Measurements from ENCODE around the gene METTL3.
"Not testable (repeated sequence)": the region's sequence is repeated elsewhere in the genome, so short reads cannot be mapped to it uniquely, and the experiment has no call there.

The METTL3 gene

GRCh38 chr14:21510735-21511657, at the start of gene METTL3:
METTL3 (minus strand) TSS chr14:21511340; CDS start chr14:21511223, 117 bp downstream.
- DNase-seq: peak; percentile 86

- no peak for DNase-seq
Measured at GRCh38 chr14:21558703-21559170, 47.6 kb upstream of the METTL3 start.

DNA sequence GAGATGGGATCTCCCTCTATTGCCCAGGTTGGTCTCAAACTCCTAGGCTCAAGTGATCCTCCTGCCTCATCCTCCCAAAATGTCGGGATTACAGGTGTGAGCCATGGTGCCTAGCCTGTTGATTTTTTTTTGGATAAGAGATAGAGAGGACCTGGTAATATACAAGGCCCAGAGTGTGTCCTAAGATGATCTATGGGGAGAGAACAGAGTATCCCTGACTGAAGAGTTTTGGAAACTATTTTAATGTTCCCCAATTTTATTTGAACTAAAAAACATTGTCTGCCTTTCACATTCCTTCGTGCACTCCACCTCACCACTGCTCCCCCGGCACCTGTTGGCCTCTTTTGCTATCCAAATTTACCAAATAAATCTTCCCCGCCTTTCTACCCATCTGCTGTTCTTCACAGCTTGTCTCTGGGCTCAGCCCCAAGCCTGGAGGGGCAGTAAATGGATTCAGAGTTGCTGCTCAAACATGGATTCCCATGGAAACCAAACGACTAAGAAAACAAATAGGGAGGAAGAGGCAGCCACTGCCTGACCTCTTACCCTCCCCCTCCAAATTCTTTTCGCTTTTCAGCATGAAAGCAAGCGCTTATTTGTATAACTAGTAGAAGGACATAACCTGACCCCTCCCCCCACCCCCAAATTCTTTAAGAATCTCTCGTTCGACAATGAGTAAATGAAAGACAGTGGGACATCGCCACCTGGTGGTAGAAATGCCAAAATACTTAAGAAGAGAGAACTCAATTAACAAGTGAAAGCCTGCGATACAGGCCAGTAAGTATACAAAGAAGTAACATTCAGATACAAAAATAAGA, 46.2 kb upstream of the METTL3 start:
- peak; percentile 31 for DNase-seq

- no peak for DNase-seq
Measured at GRCh38 chr14:21556378-21557083, 45.4 kb upstream of the METTL3 start.

DNA sequence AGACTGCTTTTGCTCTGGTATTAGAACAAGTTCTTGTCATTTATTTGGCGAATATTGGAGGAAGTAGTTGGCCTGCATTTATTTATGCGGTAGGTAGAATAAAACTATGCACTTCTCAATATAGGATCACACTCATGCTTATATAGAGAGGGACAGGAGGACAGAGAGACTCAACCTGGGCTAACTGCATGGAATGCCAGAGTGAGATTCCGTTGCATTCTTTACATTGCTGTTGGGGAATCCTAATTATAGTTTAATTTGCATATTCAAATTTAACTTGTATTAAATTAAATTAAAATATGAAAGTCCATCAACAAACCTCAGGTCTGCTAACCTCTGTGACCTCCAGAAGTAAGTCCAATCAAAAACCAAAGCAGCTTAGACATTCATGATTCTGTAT, 42.1 kb upstream of the METTL3 start:
- no peak for DNase-seq

DNA sequence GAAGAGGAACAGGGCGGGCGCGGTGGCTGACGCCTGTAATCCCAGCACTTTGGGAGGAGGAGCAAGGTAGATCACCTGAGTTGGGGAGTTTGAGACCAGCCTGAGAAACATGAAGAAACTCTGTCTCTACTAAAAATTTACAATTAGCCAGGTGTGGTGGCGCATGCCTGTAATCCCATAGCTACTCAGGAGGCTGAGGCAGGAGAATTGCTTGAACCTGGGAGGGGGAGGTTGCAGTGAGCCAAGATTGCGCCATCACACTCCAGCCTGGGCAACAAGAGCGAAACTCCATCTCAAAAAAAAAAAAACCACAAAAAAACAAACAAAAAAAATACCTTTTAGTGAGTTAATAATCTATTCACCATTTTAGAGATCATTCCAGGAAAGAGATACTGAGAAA, 33.4 kb upstream of the METTL3 start:
- not testable (repeated sequence) for DNase-seq

DNA sequence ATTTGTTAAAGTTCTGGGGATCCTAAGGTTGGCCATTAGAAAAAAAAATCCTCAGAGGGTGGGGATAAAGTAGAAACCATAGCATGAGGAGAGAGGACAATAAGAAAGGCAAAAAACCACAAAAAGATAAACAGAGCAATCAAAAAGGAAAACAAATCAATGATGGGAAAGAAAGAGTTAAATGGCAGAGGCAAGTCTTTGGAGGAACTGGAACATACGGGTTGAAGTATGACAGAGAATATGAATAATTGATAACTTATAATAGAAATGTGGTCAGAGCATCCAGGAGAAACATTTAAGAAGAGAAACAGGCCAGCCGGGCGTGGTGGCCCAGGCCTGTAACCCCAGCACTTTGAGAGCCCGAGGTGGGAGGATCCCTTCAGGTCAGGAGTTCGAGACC, 32.8 kb upstream of the METTL3 start:
- no peak for DNase-seq

GRCh38 chr14:21543521-21543960, 32.4 kb upstream of the METTL3 start:
- no peak for DNase-seq

DNA sequence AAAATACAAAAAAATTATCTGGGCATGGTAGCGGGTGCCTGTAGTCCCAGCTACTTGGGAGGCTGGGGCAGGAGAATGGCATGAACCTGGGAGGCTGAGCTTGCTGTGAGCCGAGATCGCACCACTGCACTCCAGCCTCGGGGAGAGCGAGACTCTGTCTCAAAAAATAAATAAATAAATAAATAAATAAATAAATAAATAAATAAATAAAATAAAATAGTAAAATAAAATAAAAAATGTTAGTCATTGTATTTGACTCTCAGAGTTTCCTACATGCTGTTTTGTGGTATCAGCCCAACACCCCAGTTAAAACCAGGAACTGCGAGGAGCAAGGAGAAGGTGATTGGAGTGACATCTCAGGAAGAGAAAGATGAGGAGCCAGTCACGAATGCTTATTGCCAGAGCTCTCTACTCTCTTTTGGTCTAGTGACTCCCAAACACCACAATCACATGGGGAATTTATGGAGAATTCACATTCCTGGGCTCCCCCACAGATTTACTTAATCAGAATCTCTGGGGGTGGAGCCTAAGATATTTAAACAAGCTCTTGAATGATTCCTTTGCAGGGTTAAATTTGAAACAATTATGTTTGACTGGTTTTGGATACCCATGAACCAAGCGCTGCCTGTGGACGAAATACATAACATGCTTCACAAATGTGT, 30.4 kb upstream of the METTL3 start:
- DNase-seq: no peak

DNA sequence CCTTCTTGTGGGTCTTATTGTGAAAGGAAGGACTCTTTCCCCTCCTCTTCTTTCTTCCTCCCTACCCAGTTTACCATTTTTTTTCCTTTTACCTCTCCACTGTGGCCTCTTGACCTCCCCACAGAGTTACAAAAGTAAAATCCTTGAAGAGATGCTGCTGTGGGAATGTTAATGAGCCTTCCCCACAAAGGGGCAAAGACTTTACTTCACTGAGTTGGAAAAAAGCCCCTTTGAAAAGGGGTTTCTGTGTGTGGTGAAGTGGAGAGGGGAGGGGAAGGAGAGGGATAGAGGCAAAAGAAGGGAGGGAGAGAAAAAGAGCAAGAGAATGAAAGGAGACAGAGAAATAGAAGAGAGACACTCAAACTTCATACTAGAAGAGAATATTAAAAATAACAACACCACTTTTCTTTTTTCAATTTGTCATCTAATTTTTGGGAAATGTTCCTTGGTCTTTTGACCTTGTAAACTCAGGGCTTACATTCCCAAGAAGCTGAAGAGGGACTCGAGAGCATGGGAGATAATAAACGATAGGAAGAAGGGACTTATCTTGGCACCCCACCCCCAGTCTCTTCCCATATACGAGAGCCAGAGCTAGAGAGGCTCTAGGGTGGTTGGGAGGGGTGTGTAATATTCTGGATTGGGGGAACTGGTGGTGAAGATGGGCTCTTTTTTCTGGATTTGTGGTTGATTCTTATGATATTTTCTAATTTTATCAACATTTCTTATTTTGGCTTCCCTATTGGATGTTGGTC, 28.2 kb upstream of the METTL3 start:
- DNase-seq: no peak

DNA sequence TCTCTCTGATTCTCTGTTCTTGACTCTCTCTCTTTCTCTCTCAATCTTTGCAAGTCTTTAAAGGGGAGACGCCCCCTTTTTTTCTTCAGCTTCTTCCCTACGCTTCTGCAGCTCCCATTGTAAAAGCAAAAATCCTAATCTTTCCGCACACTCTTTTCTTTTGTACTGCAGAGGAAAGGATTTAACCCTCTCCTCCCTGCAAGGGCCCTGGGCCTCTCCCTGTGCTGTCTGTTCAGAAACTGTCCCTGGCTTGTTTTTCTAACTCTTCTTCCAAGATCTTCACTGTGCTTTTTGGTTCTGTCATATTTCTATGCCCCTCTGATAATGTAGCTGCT, 25.9 kb upstream of the METTL3 start:
- no peak for DNase-seq

GRCh38 chr14:21536418-21537089, 25.4 kb upstream of the METTL3 start:
- DNase-seq: no peak

- DNase-seq: no peak
Measured at GRCh38 chr14:21535545-21536417, 24.6 kb upstream of the METTL3 start.

DNA sequence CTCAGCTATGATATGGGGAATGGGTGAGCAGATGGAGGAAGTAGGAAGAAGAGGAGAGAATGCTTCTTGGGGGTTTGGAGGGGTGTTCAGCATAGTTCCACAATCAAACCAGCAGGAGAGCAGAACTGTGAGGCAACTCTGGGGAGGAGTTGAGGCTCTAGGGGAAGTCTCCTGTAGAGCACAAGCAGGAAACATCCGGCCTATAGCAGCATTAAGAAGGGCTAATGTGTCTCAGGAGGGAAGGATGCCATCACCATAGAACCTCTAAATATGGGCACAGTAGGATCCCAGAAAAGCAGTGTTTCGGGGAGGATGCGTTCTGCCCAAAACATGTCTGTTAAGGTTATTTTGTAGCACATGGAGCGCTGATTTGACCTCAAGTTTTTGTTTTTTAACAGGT, 23.4 kb upstream of the METTL3 start:
- DNase-seq: no peak

DNA sequence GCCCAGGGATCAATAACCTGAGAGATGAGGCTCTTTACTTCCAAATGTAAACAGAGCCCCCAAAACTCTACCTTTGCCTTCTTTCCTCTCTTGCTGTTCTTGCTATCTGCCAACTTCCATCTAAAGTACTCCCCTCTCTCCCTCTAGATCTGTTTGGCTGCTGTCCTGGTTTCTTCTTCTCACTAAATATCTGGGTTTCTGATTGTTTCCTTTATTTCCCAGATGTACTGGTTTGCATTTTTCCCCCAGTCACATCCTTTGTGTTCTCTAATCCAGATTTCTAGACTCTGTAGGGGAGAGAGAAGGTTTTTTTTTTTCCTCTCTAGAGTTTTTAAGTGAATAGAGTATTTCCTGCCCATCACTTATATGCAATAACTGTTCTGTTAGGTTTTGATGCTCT, 22.2 kb upstream of the METTL3 start:
- no peak for DNase-seq

DNA sequence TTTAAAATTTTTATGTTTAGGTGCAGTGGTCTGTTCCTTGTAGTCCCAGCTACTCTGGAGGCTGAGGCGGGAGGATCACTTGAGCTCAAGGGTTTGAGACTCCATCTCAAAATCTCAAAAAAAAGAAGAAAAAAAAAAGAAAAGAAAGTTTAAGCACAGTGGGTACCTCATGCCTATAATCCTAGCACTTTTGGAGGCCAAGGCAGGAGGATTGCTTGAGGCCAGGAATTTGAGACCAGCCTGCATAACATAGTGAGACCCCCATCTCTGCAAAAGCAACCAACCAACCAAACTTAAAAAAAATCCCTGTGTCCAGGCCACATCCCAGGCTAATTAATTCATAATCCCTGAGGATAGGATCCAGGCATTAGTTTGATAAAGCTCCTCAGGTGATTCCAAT, 18.4 kb upstream of the METTL3 start:
- DNase-seq: no peak

- no peak for DNase-seq
Measured at GRCh38 chr14:21528381-21529348, 17.5 kb upstream of the METTL3 start.

GRCh38 chr14:21527318-21527679, 16.2 kb upstream of the METTL3 start:
- DNase-seq: no peak

DNA sequence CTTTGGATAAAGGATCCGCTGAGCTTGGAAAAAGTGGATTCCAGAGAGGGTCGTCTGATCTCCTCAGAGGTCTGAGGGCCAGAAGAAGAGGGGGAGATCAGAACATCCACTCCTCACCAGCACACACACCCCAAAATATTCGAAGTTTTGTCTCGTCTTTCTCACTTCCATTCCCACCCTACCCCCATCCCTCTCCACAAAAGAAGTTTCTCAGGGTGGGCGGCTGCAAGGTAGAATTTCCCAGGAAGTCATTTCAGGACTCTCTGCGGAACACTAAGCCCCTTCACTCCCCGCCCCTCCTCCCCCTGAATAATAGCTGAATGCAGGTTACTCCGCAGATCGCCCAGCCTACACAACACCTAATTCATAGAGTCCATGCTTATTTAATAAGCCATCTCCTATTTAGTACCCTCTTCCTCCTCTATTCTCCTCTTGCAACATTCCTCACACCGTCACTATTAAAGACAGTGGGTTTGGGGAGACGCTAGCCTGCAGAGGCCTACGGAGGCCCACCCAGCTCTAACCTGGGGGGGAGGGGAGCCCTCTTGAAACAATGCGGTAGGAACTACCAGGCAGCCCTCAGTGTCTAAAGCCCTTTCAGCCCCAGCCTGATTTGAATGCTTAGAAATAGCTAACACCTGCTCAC, 15.7 kb upstream of the METTL3 start:
- DNase-seq: no peak

All from NK-92 treated with Interleukin-12 subunit alpha and Interleukin-12 subunit beta, amount 100 ng/mL, for 24 hours (cell line).